GM18517 (cell line): Measurements from ENCODE around the gene BIRC2.
"Not testable (repeated sequence)": the region's sequence is repeated elsewhere in the genome, so short reads cannot be mapped to it uniquely, and the experiment has no call there.

Source experiments
- ATAC-seq: cut with Tn5 transposase; IDR thresholded peaks from one replicate; pipeline ENCODE4 v1.9.1; 2021; ENCODE audit warnings: mild to moderate bottlenecking, moderate library complexity; ENCODE audit not compliant: unreplicated experiment

BIRC2 gene

DNA sequence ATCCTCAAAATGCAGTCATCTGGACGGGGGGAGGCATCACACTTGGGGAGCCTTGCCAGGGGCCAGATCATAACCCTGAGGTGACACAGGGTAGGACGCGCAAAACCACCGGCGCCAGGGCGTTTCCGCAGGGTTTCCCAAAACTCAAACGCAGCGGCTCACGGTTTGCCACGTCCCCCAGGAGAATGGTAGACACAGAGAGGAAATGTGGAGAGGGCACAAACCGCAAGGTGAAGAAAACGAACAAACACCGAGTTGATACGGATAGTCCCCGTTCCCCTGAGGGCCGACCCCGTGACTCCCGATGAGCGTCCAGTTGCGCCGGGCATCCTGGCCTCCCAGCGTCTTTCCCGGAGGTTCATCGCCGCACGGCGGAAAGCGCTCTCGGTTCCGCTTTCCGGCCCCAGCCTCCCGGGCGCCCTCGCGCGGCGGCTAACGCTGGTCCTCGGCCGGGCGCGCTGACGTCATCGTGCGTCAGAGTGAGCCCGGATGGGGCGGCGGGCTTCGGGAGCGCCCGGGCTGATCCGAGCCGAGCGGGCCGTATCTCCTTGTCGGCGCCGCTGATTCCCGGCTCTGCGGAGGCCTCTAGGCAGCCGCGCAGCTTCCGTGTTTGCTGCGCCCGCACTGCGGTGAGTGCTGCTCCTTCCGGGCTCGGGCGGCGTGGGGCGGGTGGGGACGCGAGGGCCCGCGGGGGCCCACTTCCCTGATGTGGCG, at the start of gene BIRC2:
Gene BIRC2, plus strand, starts transcription at position 467 of the 714 bp plus-strand sequence. CDS start 2,641 bp downstream, outside the sequence.
- ATAC-seq: peak; percentile 79

DNA sequence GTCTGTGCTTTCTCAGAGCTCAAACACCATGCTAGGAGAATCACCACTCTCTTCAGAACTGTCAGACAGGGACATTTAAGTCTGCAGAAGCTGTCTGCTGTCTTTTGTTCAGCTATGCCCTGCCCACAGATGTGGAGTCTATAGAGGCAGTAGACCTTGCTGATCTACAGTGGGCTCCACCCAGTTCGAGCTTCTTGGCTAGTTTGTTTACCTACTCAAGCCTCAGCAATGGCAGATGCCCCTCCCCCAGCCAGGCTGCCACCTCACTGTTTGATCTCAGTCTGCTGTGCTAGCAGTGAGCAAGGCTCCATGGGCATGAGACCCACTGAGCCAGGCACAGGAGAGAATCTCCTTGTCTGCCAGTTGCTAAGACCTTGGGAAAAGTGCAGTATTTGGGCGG, 46.2 kb upstream of the BIRC2 start:
- not testable (repeated sequence) for ATAC-seq

DNA sequence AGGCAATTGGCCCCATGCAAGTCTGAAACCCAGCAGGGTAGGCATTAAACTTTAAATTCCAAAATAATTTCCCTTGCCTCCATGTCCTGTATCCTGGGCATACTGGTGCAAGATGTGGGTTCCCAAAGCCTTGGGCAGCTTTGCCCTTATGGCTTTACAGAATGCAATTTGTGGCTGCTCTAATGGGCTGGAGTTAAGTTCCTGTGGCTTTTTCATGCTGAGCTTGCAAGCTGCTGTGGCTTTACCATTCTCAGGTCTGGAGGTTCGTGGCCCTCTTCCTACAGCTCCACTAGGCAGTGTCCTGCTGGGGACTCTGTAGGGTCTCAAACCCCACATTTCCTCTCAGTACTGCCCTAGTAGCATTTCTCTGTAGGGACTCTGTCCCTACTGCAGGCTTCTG, 44.8 kb upstream of the BIRC2 start:
- ATAC-seq: no peak

DNA sequence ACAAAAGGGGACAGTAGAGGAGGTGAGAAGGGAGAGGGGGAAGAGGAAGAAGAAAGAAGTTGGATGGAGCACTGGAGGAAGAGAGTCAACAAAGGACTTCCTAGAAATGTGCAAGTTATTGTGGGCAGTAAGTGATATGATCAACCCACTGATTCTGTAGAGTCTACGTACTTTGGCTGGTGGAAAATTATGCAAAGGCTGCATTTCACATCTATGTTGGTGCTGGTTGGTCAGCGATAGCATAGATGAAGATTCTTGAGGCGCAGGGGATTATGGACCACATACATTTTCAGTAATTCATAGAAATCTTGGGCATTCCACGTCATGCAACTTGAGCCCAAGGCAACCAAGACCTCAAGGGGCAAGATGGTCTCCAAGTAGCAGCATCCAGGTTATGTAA, 42.3 kb upstream of the BIRC2 start:
- no peak for ATAC-seq

DNA sequence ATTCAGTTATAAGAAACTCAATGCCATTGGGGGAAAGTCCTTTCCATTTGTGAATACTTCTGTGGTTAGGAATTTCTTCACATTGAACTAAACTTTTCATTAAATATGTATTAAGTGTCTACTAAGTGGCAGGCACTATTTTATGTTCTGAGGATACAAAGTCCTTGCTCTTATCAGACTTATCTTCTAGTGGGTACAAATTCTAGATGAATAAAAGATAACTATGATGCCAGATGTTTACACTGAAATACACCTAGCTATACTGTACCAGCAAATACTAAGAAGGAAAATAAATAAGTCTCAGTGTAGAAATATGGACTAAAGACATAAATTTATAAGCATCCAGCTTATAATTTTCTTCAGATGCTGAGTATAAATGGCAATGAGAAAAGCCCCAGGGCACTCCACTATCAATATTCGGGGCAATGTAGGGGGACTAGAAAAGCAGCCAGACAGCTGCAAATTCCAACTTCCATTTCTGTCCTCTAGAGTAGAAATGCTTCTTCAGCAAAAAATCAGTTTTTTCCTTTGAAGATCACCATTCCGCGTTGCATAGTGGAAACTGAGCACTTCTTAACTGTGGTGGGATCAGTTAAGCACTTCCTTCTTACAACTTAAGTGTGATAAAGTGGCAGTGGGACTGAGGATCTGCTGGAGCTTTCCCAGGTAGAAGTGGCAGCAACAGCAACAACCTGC, 41.5 kb upstream of the BIRC2 start:
- ATAC-seq: no peak

DNA sequence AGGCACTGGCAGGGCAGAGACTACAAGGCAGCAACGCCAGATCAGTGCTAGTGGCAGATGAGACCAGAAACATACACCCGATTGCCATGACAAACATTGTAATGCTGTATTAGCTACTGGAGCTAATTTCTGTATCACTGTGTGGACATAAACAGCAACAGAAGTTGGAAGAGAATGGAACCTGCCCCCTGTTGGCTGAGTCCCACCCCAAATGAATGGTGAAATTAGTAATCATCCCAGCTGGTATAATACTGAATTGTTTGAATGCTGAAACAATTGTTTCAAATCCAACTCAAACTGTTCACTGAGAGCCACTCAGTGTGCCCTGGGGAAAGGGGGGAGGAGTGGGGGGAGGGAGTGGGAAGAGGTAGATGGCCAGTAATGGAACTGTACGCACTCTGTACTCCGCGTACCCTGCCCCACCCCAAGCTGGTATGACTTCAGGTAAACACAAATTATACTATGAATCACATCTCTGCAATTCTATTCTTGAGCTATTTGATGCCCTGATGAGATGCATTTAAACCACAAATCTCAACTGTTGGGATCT, 40.9 kb upstream of the BIRC2 start:
- no peak for ATAC-seq

DNA sequence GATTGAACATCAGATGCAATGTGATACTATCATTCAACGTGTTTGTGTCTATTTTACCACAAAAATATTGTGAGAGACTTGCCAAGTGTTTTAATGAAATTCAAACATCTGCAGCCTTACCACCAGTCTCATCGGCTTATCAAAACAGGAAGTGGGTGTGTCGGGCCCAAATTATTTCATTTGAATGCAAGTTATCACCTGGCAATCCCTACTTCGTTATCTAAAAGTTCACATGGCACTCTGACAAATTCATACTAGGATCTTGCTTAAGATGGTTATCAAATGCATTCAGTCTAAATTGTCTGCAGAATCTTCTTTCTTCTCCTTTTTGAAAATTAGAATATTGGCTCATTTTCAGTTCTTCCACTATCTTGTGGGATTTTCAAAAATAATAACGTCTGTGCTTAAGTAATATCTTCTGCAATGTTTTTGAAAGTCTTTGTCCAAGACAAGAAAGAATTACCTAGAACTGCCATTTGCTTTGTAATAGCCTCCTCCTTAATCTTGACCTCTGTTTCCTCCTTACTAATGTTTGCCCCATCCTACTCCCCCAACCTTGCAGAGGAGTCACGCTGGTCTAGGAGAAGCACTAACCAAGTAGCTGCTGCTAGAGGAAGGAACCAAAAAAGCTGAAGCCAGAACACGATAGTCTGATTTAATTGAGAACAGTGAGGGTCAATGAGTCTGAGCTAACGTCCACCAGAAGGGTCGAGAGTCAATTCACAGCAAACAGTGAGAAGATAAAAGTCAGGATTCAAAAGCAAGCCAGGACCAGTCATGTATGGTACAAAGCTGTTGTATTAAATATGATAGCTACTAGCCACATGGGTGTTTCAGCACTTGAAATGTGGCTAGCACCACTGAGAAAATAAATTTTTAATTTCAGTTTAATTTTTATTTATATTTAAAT, 39.9 kb upstream of the BIRC2 start:
- ATAC-seq: no peak

DNA sequence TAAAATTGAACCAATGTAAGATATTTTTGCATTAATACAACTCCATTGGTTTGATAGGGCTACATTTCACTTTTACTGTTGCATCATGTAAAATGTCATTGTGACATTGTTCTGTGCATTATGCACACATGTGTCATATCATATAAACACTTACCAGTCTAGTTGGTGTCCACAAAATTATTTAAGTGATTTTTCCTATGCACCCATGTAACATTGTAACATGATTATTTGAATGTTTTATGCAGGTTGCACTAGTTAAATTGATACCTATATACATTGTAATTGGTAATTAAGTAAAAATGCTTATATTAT, 39.3 kb upstream of the BIRC2 start:
- ATAC-seq: no peak

DNA sequence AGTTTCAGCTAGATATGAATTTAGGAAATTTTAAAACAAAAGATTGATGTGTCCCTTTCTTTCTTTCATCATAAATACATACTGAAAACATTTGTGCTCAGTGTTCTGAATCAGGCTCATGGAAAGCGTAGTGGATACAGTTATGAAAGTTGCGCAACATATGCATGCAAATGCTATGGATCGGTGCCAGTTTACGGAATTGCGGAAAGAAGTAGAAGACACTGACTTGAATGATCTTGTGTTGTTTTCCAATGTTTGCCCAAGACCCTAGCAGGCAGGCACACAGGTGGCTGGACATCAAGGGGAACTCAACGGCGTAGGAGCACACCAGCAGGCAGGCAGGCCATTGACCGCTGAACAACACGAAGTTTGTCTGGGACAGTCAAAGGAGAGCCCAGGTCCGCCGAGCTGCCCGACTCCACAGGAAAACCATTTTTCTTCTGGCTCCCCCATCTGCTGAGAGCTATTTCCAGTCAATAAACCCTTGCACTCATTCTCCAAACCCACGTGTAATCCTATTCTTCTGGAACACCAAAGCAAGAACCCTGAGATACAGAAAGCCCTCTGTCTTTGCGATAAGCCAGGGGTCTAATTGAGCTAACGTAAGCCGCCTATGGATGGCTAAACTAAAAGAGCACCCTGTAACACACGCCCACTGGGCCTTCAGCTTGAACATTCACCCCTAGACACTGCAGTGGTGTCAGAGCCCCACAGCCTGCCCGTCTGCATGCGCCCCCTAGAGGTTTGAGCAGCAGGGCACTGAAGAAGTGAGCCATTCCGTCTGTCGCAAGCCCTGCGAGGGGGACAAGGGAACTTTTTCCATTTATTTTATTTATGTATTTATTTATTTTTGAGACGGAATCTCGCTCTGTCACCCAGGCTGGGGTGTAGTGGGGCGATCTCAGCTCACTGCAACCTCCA, 37.1 kb upstream of the BIRC2 start:
- ATAC-seq: no peak

DNA sequence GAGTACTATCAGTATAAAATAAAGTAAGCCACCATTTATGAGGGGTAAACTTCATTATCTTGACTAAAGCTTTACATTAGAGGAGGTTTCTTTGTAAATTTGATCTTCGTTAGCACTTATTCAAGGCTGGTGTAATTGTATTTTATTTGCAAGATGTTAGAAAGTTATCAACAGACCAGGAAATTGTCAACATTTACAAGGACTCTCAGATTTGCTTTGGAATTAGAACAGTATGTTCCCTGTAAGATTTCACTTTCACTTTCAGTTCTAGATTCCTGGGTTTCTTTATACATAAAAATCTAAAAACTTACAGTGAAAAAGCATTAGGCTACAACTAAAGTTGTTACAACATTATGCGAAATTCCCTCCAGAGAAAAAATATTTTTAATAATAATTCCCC, 34.3 kb upstream of the BIRC2 start:
- ATAC-seq: no peak

DNA sequence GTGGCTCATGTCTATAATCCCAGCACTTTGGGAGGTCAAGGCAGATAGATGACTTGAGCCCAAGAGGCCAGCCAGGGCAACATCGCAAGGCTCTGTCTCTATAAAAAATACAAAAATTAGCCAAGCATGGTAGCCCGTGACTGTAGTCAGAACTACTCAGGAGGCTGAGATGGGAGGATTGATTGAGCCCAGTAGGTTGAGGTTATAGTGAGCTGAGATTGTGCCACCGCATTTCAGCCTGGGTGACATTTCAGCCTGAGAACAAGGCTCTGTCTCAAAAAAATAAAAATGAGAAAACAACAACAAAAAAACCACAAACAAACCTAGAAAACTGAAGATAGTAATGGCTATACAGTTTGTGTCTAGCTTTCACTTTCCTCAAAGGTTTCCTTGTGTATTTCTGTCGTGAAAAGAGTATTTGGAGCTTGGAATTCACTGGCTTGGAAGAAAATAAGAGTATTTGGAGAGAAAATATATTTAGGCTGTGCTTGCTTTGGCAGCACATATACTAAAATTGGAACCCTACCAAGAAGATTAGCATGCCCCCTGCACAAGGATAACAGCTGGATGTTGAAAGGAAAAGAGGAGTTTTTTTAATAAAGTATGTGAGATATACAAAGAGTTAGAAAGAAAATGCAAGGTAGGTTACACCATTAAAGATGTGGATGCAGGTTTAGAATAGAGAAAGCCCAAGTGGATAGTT, 33.6 kb upstream of the BIRC2 start:
- ATAC-seq: no peak

DNA sequence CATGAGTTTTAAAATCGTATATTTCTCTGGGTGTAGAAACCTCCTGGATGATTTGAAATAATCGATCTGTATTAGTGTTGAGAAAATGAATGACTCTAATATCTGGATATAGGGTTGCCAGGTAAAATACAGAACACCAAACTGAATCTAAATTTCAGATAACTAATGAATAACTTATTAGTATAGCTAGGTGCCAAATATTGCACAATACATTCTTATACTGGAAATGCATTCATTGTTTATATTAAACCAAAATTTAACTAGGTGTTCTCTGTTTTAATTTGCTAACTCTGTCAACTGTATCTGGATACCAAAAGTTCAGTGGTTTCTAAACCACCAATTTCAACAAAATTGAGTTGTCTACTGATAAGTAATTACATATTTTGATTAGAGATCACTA, 32.2 kb upstream of the BIRC2 start:
- ATAC-seq: no peak

DNA sequence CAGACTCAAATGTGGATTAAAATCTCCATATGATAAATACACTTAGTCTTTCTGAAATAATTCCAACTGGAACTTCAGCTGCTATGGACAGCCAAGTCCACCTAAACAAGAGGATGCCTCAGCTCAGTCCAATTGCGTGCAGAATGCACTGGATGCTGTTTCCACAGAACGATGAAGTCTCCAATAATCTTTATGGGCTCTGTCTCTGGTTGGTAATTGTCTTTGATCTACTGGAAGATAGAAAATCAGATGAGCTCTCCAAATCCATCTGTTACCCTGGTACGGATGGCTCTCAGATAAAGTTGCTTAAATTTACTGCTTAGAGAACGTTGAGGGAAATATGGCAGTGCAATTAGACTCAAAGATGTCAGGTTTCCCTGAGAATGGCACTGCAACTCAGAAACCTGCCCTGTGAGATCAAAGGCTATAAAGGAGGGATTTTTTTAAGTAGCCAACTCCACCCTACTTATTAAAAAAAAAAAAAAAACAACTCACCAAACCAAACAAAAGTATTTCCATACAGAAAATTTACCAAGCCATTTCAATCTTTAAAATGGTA, 30.6 kb upstream of the BIRC2 start:
- no peak for ATAC-seq

DNA sequence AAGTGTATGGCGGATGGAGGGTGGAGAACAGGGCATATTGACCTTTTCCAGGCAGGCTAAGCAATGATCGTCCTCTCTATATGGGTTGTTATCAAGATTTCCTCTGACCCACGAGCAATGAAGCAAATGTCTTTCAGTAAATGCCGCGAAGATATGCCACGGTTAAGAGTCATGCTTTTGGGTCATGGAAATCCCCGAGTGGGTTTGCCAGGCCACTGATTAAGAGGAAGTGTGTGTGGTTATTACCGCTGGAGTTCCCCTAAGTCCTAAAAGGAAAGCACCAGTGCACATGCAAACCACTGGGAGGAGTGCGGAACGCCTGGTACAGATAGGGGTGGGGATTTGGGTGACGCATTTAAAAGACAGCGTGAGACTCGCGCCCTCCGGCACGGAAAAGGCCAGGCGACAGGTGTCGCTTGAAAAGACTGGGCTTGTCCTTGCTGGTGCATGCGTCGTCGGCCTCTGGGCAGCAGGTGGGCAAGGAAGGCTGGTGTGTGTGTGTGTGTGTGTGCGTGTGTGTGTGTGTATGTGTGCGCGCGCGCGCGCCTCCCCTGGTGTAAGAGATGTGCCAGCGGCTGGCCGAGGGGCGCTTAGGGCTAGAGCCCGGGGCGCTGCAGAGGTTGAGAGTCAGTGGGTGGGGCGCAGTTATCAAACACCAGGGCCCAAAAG, 29.8 kb upstream of the BIRC2 start, which contains the start of gene BIRC3:
Gene BIRC3, plus strand, starts transcription at position 386 of the 669 bp plus-strand sequence. CDS start 7,026 bp downstream, outside the sequence.
- peak; percentile 88 for ATAC-seq

DNA sequence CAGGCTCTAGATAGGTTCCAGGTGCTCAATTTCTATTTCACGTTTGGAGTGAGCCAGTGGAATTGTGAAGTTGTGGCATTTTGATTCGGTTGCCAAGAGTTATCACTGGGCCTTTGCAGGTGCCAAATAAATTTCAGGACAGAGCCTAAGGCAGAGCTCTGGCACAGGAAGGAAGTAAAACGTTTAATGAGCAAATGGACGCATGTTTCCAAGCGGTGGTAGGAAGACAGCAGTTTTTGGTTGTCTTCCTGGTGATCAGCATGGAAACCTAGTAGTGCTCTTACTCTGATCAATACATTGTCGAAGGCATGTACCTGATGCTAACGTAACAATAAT, 29.3 kb upstream of the BIRC2 start:
- ATAC-seq: no peak

DNA sequence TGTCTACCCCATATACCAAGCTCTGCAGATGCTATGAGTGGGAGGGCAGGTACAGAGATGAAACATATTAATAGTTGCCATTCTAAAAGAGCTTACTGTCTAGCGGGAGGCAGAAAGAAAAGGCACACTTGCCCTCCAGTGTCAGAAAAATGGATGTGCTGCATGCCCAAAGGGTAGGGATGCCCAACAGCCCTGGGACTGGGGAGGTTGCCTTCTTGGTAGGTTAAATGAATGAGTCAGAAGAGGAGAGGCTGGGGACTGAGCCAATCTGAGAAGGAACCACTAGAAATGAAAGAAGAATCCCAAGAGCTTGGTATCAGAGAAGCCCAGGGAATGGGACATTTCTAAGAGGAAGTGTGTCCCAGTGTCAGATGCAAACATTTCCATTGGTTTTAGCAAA, 28.5 kb upstream of the BIRC2 start:
- ATAC-seq: peak; percentile 17

DNA sequence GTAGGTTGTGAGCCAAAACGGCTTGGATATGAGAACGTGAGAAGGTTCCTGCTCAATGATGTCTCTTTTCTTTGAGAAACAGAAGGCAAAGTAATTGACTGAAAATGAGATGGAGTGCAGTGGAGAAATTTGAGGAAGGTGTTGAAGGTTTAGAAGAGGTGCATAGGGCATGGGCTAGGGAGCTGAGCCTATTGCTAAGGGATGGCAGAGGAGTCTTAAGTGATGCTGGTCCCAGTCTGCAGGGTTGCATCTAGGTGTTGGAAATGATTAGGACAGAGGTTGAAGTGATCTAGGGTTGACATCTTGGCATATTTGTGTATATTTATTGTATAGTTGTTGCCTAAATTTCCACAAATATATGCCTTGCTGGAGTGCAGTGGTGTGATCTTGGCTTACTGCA, 27.5 kb upstream of the BIRC2 start:
- ATAC-seq: no peak

DNA sequence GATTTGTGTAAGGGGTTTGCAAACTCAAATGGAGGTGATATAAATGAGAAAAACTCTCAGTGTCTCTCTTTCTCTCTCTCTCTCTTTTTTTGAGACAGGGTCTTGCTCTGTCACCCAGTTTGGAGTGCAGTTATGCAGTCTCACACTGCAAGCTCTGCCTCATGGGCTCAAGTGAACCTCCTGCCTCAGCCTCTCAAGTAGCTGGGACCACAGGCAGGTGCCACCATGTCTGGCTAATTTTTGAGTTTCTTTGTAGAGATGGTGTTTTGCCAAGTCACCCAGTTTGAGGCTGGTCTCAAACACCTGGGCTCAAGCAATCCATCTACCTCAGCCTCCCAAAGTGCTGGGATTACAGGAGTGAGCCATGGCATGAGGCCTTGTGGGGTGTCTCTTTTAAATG, 26.8 kb upstream of the BIRC2 start:
- ATAC-seq: no peak

DNA sequence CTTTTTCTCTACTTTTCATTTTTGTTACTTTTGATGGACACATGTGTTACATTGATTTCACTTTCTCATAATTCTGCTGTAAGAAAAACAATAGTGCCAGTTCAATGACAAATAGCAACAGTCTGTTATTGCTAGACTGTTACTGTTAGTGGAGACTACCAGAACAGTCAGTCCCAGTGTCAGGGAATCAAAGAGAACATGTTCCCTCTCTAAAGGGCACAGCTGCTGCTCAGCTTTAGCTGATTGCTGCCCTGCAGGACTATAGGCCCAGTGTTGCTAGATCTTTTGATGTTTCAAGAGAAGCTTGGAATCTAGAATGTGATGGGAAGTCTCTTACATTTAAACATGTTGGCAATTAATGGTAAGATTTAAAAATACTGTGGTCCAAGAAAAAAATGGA, 26.3 kb upstream of the BIRC2 start:
- ATAC-seq: no peak
